GM03348 (cell line): ENCODE measurements around the gene B3GALT4.
"Not testable (repeated sequence)": the region's sequence is repeated elsewhere in the genome, so short reads cannot be mapped to it uniquely, and the experiment has no call there.

Source experiments
- DNase-seq: peaks from one replicate; pipeline ENCODE4 v3.0.0; 2012; ENCODE audit warnings: low spot score

B3GALT4 gene

GRCh38 chr6:33272275-33273128 is 4.4 kb upstream of the B3GALT4 start:
- DNase-seq: no peak

- no peak for DNase-seq
Measured at GRCh38 chr6:33273129-33273923, 3.6 kb upstream of the B3GALT4 start.

- no peak for DNase-seq
Measured at GRCh38 chr6:33273924-33274902, 2.7 kb upstream of the B3GALT4 start.

- not testable (repeated sequence) for DNase-seq
Measured at GRCh38 chr6:33275795-33276580, 935 bp upstream of the B3GALT4 start.

- DNase-seq: no peak
Measured at GRCh38 chr6:33276581-33276863, 401 bp upstream of the B3GALT4 start.

- peak; percentile 20 for DNase-seq
Measured at GRCh38 chr6:33277663-33278391, 904 bp downstream of the B3GALT4 start.

- DNase-seq: no peak
Measured at GRCh38 chr6:33278392-33278741, 1.4 kb downstream of the B3GALT4 start.

- DNase-seq: no peak
Measured at GRCh38 chr6:33278810-33279209, 1.9 kb downstream of the B3GALT4 start.

GRCh38 chr6:33279257-33279695 is 2.4 kb downstream of the B3GALT4 start:
- no peak for DNase-seq

GRCh38 chr6:33279971-33280511 is 3.1 kb downstream of the B3GALT4 start:
- peak; percentile 47 for DNase-seq

- DNase-seq: no peak
Measured at GRCh38 chr6:33280539-33280938, 3.6 kb downstream of the B3GALT4 start.

- DNase-seq: not testable (repeated sequence)
Measured at GRCh38 chr6:33285214-33285613, 8.3 kb downstream of the B3GALT4 start.

GRCh38 chr6:33286946-33287914 is 10.3 kb downstream of the B3GALT4 start:
- DNase-seq: no peak

GRCh38 chr6:33288141-33288920 is 11.4 kb downstream of the B3GALT4 start:
- peak; percentile 24 for DNase-seq

GRCh38 chr6:33288921-33289783 is 12.2 kb downstream of the B3GALT4 start, which contains the start of the genes PFDN6 and WDR46:
Gene PFDN6 (plus strand): TSS chr6:33289601. CDS start chr6:33289857, 256 bp downstream.
Gene WDR46 (minus strand): TSS chr6:33289239. CDS start chr6:33289170, 69 bp downstream.
- DNase-seq: peak; percentile 94

GRCh38 chr6:33289784-33290315 is 12.9 kb downstream of the B3GALT4 start:
- no peak for DNase-seq

- no peak for DNase-seq
Measured at GRCh38 chr6:33290459-33290858, 13.5 kb downstream of the B3GALT4 start.
